Esophagus mucosa (tissue), 1 donor: ENCODE measurements around the gene ARHGAP6. TPM values are rescaled to one million over a fixed set of nuclear protein-coding genes. Genes with fewer than 3 reads are reported as not detected.
A peak's percentile ranks its signal among the peaks of the same experiment; 100 is the strongest.
"Not testable (repeated sequence)": the region's sequence is repeated elsewhere in the genome, so short reads cannot be mapped to it uniquely, and the experiment has no call there.

Experiments
- ATAC-seq: fragments of 200-7000 bp; cut with Tn5 transposase; one replicate; pipeline ENCODE4 v1.9.1; 2020
- total RNA-seq: library from RNA; stranded (reverse); gene quantifications from one replicate; pipeline ENCODE4 v1.2.4, GENCODE V29; 2023
- donor health status: DM: yes; HTN: yes; CAD: no.

Gene ARHGAP6
- total RNA-seq, 1 donor from 2014 or later = 0.56 TPM

- ATAC-seq = no peak
Observed at GRCh38 chrX:11293113-11293512, 372.6 kb downstream of the ARHGAP6 start, which contains the start of gene AMELX. Gene AMELX (plus strand): TSS chrX:11293413. CDS start chrX:11294789, 1,376 bp downstream.

DNA sequence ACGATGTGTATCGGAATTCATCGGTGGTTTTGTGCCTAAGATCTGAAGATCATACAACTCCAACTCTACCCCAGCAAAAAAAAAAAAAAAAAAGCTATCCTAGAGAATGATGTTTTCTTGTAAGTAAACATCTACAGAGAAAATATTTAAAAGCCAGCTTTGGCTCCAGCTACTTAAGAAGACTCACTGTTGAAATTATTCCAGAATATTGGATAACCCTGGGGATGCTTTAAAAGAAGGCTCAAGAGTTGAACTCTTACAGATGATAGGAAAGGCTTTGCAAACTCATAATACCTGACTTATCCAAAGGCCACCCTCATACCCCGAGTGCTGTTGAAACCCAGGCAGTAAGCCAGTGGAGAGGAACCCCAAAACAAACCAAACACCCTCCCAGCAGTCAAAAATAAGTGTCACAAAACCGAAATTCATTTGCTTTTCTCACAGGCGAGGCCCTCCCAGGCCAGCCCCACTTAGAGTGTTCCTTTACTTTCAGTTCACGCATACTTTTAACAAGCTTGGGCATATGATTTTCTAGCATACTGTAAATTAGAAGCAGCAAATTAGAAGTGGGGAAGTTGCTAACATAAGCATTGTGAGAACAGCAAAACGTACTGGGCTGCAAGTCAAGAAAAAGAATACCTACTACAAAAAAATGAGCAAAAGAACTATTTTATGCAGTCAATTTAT, 375.2 kb downstream of the ARHGAP6 start:
- no peak for ATAC-seq

DNA sequence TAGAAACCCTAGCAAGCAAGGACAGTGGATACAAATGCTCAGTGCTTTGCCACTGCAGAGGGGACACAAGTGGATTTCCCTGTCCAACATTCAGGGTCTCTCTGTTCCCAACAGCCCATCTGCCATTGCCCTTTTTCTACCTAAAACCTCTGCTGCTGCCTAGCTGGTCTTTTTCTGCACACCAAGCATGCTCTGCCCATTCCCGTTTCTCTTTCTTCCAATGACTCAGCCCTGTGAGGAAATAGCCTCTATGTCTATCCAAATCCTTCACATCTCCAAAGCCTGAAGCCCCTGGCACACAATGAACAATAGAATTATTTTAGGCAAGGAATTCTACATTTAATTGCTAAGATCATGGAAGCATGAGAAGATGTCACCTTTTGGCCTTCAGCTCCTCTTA, 378.2 kb downstream of the ARHGAP6 start:
- no peak for ATAC-seq

- ATAC-seq = no peak
Observed at GRCh38 chrX:11285651-11286050, 380.1 kb downstream of the ARHGAP6 start.

- no peak for ATAC-seq
Observed at GRCh38 chrX:11282043-11282442, 383.7 kb downstream of the ARHGAP6 start.

- no peak for ATAC-seq
Observed at GRCh38 chrX:11273544-11273943, 392.2 kb downstream of the ARHGAP6 start.

DNA sequence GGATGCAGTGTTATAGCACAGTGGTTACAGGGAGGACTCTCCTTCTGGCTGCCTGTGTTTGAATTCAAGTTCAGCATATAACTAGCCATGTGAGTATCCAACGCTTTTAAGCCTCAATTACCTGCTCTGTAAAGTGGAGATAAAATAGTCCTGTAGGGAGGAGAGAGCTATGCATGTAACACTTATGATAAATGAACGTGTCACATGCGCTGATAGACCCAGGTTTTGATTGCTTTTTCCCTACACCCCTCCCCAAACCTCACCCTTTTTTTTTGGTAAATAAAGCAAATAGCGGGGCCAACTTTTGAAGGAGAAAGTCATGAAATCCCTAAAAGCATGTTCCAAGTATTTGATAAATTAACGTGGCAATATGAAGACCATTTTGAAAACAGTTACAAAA, 392.9 kb downstream of the ARHGAP6 start:
- ATAC-seq = no peak

DNA sequence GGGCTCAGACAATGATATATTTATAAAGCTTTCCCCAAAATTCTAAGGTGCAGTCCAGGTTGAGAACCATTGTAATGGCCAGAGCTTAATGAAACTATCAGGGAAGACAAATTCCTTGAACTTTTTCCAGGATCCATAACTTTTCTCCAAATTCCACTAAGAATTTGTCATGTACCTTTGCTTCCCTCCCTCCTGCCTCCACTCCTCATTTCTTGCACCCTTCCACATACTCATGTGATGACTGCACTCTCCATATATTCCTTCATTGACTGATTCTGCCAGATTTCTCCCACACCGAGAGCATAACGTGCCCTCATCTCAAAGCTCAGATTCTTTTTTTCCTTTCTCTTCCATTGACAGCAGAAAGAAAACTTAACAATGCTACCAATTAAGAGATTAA, 393.4 kb downstream of the ARHGAP6 start:
- no peak for ATAC-seq

DNA sequence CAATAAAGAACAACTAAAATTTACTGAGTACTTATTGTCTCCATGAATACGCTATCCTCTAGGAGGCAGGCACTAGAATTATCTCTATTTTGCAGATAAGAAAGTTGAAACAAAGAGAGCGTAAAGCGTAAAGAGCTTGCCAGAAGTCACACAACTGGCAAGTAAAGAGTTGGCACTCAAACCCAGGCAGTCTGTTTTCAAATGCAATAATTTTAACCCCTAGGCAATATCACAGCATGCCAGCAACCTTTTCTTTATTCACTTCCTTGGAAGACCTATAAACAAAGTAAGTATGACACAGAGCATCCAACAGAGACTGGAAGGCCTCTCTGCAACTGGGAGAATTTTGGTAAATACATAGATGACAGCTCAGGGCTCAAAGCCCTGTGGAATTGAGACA, 395.7 kb downstream of the ARHGAP6 start:
- ATAC-seq = no peak

- no peak for ATAC-seq
Observed at GRCh38 chrX:11269006-11269405, 396.7 kb downstream of the ARHGAP6 start.

DNA sequence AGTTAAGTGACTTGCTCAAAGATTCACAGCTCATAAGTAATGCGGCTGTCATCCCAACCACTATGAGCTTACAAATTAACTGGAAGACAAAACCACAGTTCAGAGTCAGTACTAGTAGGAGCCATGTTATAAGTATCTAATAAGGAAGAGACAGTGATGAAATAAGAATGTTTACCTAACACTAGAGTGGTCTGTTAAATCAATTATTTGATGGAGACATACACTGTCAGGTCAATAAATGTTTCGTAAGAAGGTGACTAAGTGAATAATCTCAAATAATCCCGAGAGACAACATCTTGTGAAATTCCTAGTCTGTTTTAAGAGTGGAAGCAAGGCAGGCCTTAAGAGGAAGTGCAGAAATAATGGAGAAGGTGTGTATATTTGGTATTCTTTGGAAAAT, 398.3 kb downstream of the ARHGAP6 start:
- ATAC-seq = peak; percentile 31

DNA sequence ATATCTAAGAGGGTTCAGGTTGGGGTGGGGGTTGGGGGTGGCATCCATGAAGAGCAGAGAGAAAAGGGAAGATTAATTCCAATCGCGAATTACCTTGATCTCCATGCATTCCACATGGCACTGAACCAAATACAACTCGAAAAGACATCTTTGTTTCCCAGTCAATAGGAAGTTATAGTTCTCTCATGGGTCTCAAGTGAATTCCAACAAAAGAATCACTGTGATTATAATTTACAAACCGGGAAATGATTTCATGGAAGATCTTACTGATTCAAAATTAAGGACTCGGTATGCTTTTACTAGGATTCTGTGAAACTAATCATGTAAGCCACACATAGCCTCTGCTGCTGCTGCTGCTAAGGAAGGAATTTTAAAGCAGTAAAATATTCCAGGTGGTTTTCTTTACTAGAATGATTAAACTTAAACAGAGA, 399.1 kb downstream of the ARHGAP6 start:
- ATAC-seq = no peak

DNA sequence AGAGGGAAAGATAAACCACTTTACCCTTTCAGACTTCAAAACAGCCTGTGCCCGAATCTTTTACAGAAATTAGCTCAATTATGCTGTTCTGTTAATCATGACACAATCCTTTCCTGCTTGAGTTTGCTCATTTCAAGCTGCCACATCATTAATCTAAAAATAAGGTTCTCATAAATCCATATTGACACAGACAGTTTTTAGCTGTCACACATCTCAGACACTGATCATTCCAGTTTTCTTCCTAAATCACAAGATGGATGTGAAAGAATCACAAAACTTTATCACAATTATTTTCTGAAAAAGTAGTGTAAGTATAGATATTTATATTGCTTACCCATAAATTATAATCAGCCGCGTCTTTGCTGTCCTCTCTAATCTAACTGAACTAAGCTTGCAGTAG, 400.4 kb downstream of the ARHGAP6 start:
- ATAC-seq = no peak

DNA sequence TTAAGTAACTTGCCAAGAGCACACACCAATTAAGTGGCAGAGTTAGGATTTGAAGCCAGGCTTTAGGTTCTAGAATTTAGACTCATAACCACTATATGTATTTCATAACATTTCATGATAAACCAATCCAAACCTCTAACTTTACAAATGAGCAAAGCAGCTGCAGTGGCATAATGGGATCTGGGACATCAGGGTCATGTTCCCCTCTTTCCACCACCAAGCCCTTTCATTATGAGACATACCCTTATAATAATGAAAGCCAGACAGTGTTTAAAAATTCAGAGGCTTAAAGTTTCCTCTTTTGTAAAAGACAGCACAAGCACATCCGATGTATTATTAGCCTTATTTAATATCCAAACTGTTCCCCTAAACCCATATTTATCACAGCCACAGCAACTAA, 400.8 kb downstream of the ARHGAP6 start:
- ATAC-seq = no peak

DNA sequence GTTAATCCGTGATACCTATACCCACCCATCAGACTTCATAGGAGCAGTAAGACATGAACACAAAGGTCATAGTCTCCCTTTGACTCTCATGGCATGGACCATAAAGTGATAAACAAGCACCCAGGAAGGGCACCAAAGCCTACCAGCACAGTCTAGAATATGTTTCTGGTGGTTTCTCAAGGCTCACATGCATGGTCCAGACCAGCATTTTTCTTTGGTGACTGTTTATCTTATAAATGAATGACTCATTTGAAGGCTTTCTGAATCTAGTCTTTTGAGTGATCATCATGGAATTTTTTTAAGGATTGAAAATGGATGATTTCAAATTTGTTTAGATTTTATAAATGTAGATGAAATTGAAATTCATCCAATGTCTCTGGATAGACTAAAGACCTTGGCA, 404.5 kb downstream of the ARHGAP6 start:
- ATAC-seq = no peak

- ATAC-seq = no peak
Observed at GRCh38 chrX:11259437-11259836, 406.3 kb downstream of the ARHGAP6 start.

- ATAC-seq = no peak
Observed at GRCh38 chrX:11257711-11258110, 408.0 kb downstream of the ARHGAP6 start.

- no peak for ATAC-seq
Observed at GRCh38 chrX:11257290-11257689, 408.4 kb downstream of the ARHGAP6 start.

DNA sequence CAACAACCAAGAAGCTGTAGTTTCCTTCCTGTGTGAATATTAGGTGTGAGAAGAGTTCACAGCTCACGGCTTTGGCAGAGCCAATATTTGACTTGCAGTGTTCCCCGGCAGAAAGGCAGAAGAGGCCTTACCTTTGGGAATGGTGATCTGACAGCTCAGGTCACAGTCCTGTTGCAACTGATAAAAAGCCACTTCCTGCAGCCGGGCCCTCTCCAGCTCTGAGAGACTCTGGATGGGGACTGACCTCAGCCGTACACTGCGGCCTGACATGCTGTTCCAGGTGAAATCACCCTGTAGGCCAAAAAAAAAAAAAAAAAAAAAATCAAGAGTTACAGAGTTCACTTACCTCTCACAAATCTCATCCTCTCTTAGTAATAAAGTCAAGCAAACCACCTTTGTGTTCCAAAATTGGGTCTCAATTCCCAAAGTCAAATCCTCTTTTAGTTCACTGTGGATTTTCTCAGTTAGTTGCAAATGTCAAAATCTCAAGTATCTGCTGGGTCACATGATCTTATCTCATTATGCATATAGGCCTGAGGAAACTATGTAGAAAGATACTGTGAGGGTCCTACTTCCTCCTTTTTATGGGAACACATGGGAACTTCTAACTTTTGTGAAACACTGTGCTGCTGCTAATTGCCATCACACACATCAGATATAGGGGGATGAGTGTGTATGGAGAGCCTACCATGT, 411.2 kb downstream of the ARHGAP6 start:
- ATAC-seq = no peak

DNA sequence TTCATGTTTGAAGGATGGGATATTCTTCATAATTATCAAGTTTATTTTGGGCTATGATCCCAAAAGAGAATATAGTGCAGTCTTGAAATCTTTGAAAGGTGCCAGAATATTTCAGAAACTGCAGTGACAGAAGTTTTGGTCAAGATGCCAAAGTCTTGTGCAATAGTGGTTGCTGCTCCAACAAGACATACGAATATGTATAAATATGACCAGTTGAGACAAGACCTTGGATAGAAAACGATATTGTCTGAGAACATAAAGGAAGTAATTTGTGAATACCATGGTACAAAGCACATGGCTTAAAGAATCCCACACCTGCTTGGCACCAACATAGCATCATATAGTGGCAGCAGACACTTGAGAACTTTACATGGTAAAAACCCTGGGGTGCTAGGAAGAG, 421.1 kb downstream of the ARHGAP6 start:
- ATAC-seq = peak; percentile 95

- no peak for ATAC-seq
Observed at GRCh38 chrX:11242704-11243103, 423.0 kb downstream of the ARHGAP6 start.

GRCh38 chrX:11241720-11242119, 424.0 kb downstream of the ARHGAP6 start:
- ATAC-seq = peak; percentile 42

DNA sequence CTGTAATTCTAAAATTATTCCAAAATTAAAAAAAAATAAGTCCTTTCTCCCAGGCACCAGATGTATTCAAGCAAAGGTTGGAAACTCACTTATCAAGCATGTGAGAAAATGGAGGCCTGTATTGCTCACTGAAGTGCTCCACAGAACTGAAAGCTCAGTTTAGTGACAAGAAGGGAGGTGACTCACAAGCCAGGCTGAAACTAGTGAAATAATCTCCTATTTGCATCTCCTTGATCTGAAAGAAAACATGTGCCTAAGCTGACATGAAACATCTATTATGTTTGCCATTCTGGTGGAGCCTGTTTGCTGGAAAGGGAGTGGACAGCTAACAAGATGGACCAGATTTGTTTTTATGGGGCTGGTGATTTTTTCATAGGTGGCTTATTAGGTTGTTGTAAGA, 426.5 kb downstream of the ARHGAP6 start:
- ATAC-seq = peak; percentile 93

GRCh38 chrX:11235377-11235776, 430.3 kb downstream of the ARHGAP6 start:
- not testable (repeated sequence) for ATAC-seq
